ENCODE data around the gene SLC7A7. TPM values are rescaled to one million over a fixed set of nuclear protein-coding genes. Genes with fewer than 3 reads are reported as not detected.

The SLC7A7 gene
- total RNA-seq, 1 donor from 2014 or later, result 7.4 TPM

- intact Hi-C loops (cut with DNase I), result no loop called here
- H3K9me3 ChIP-seq, result no peaks in the 10 kb centered on the region
- H3K27ac ChIP-seq, result no peak overlapping the region
- TF ChIP-seq POLR2A (IDR thresholded peaks at IDR 0.05) (no peak), CTCF (IDR thresholded peaks at IDR 0.05) (no peak), POLR2AphosphoS5 (IDR thresholded peaks at IDR 0.05; ENCODE audit: insufficient read depth in 1 of 2, low read depth in 1 of 2) (no peak)
- no peaks in the 10 kb centered on the region for H3K4me1 ChIP-seq
- no peaks in the 10 kb centered on the region for H3K27me3 ChIP-seq
- DNase-seq (ENCODE audit: extremely low spot score in 2 of 2), result no peak
- peaks cover 0 to 16% of the 10 kb centered on the region in 2 donors for H3K36me3 ChIP-seq
- H3K4me3 ChIP-seq, result no peak overlapping the region
These were observed 39.0 kb downstream of the SLC7A7 start for GRCh38 chr14:22776215-22776614.

- Histone ChIP-seq H3K36me3 (peaks cover 0 to 37% of the 10 kb centered on the region in 2 donors), H3K9me3 (no peaks in the 10 kb centered on the region), H3K4me1 (no peaks in the 10 kb centered on the region), H3K27ac (no peak overlapping the region), H3K27me3 (no peaks in the 10 kb centered on the region), H3K4me3 (no peak overlapping the region)
- intact Hi-C loops (cut with DNase I), result no loop called here
- DNase-seq (ENCODE audit: extremely low spot score in 2 of 2), result no peak
- TF ChIP-seq POLR2A (IDR thresholded peaks at IDR 0.05), result no peak
- no peak for TF ChIP-seq CTCF (IDR thresholded peaks at IDR 0.05)
- no peak for TF ChIP-seq POLR2AphosphoS5 (IDR thresholded peaks at IDR 0.05; ENCODE audit: insufficient read depth in 1 of 2, low read depth in 1 of 2)
These were observed 41.1 kb downstream of the SLC7A7 start for GRCh38 chr14:22774011-22774706.

- no peaks in the 10 kb centered on the region for H3K9me3 ChIP-seq
- DNase-seq (ENCODE audit: extremely low spot score in 2 of 2), result no peak
- no peak overlapping the region for H3K27ac ChIP-seq
- intact Hi-C loops (cut with DNase I), result no loop called here
- no peak overlapping the region for H3K4me3 ChIP-seq
- H3K36me3 ChIP-seq, result peaks cover 0 to 44% of the 10 kb centered on the region in 2 donors
- no peaks in the 10 kb centered on the region for H3K27me3 ChIP-seq
- TF ChIP-seq POLR2A (IDR thresholded peaks at IDR 0.05) (no peak), POLR2AphosphoS5 (IDR thresholded peaks at IDR 0.05; ENCODE audit: insufficient read depth in 1 of 2, low read depth in 1 of 2) (no peak), CTCF (IDR thresholded peaks at IDR 0.05) (no peak)
- peaks cover 1% of the 10 kb centered on the region for H3K4me1 ChIP-seq
These were observed 41.8 kb downstream of the SLC7A7 start for GRCh38 chr14:22773162-22774010.

GRCh38 chr14:22772725-22773124, 42.5 kb downstream of the SLC7A7 start:
- Histone ChIP-seq H3K4me1 (peaks cover 8% of the 10 kb centered on the region), H3K9me3 (no peaks in the 10 kb centered on the region), H3K27ac (no peak overlapping the region), H3K4me3 (no peak overlapping the region), H3K36me3 (peaks cover 0 to 50% of the 10 kb centered on the region in 2 donors), H3K27me3 (no peaks in the 10 kb centered on the region)
- intact Hi-C loops (cut with DNase I), result no loop called here
- TF ChIP-seq POLR2A (IDR thresholded peaks at IDR 0.05), result no peak
- no peak for DNase-seq (ENCODE audit: extremely low spot score in 2 of 2)

- peaks cover 0 to 50% of the 10 kb centered on the region in 2 donors for H3K36me3 ChIP-seq
These were observed 44.6 kb downstream of the SLC7A7 start for GRCh38 chr14:22770481-22771187.

More at GRCh38 chr14:22770481-22771187, 44.6 kb downstream of the SLC7A7 start:
- H3K4me3 ChIP-seq, result no peak overlapping the region
- no peaks in the 10 kb centered on the region for H3K9me3 ChIP-seq
- no peak overlapping the region for H3K27ac ChIP-seq
- H3K27me3 ChIP-seq, result no peaks in the 10 kb centered on the region
- TF ChIP-seq CTCF (IDR thresholded peaks at IDR 0.05) (no peak), POLR2A (IDR thresholded peaks at IDR 0.05) (no peak), POLR2AphosphoS5 (IDR thresholded peaks at IDR 0.05; ENCODE audit: insufficient read depth in 1 of 2, low read depth in 1 of 2) (no peak)
- no peak for DNase-seq (ENCODE audit: extremely low spot score in 2 of 2)
- intact Hi-C loops (cut with DNase I), result no loop called here
- peaks cover 22% of the 10 kb centered on the region for H3K4me1 ChIP-seq
